SH-SY5Y (cell line): ENCODE measurements around the gene HRH1.

Experiments
- GATA2 ChIP-seq: IDR thresholded peaks from 2 replicates; pipeline ENCODE4 v1.6.1; 2011; ENCODE audit warnings: mild to moderate bottlenecking, low read depth, low read length
- GATA3 ChIP-seq: IDR thresholded peaks from 2 replicates; pipeline ENCODE4 v1.6.1; 2011; ENCODE audit warnings: low read depth, mild to moderate bottlenecking, low read length, moderate library complexity

- TF ChIP-seq GATA2, result no peak
- no peak for TF ChIP-seq GATA3
Observed at GRCh38 chr3:11305509-11305908, 151.2 kb downstream of the HRH1 start.
